DMS53 treated with DMSO at 0.1 percent for 48 hours (cell line): ENCODE data around the gene NF1.
"Not testable (repeated sequence)": the region's sequence is repeated elsewhere in the genome, so short reads cannot be mapped to it uniquely, and the experiment has no call there.

ENCODE experiments used
- DNase-seq: peaks from one replicate; lab custom pipeline; 2025; ENCODE audit not compliant: unreplicated experiment; lab: John Stamatoyannopoulos, UW

Gene NF1

GRCh38 chr17:31249835-31250141 lies 155.0 kb downstream of the NF1 start:
- no peak for DNase-seq

DNA sequence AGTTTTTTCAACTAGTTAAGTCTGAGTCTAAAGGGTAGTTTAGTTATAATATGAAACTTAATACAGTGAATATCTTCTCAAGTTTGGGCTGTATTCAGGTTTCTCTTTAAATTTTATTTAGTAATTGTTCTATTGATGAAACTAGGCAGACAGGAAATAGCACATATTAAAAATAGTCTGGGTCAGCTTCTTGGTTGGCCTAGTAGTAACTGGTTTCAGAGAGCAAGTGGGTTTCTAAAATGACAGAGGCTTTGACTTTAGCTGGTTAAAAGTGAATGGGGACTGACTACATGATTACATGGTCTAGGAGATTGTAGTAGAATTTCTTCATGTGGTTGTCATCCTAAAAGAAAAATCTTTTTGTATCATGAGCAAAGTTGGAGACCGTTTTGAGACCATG lies 155.5 kb downstream of the NF1 start:
- no peak for DNase-seq

DNA sequence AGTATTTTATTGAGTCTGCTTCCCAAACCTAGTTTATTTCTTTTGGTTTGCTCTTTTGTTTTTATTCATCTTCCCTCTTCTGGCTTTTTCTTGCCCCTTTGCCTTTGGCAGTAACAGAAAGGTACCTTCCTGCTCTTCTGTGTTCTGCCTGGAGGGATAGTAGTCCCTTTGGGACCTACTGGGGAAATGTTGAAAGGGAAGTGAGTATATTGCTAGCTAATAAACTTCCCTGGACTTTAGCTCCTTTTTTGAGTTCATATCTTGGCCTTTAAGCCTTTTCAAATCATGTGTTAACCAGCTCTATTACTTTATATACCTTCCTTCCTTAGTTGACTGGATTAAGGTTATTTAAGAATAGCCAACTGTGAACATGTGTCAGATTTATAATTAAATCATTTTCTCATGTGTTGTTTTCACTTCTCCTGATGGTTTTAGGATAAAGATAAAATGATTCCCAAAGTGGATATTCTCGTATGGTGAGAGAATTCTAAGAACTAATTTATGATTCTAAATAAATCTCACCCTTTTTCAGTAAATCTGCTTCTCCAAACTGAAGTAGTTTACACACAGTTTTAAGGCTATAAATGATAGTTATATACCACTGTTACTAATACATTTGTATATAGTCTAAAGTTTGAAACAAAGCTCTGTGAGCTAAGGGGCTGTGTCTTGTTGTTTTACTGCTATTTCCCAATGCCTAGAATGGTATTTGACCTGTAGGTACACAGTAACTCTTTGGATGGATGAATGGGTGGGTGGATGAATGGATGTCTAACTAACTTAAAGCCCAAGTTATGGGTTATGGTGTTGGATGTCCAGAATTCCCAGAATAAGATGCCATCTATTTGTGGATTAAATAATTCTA lies 156.6 kb downstream of the NF1 start:
- DNase-seq: no peak

- DNase-seq: no peak
Observed at GRCh38 chr17:31251970-31252328, 157.2 kb downstream of the NF1 start.

DNA sequence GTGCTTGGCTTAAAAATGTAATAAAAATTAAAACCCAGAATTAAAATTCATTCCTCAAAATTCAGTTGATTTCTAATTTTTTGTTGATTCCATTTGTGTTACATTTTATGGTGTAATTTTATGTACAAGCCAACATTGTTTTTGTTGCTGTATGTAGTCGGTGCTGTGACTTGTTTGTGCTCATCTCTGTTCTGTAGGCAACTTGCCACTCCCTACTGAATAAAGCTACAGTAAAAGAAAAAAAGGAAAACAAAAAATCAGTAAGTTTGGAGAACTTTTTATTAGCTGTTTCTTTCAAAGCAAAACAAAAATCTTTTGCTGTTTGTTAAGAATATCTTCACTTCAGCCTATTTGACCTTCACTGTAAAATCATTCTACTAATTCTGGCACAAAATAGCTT lies 158.0 kb downstream of the NF1 start:
- DNase-seq: no peak

DNA sequence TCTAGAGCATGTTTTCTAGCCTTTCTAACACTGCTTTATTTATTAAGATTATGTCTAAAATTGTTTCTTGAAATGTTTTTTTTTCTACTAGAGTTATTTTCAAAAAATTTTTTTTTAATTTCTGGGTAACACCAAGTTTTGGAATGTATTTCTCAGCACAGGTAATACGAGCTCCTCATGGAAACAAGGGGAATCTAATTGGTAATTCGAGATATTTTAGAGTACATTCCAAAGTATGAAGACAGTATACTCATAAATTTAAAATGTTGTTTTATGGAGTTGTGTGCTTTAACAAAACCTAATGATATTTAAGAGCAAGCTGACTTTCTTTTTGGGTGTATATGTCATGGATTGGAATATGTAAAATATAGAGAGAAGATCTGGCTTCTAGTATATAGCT lies 159.9 kb downstream of the NF1 start:
- no peak for DNase-seq

GRCh38 chr17:31256936-31257335 lies 162.2 kb downstream of the NF1 start:
- no peak for DNase-seq

DNA sequence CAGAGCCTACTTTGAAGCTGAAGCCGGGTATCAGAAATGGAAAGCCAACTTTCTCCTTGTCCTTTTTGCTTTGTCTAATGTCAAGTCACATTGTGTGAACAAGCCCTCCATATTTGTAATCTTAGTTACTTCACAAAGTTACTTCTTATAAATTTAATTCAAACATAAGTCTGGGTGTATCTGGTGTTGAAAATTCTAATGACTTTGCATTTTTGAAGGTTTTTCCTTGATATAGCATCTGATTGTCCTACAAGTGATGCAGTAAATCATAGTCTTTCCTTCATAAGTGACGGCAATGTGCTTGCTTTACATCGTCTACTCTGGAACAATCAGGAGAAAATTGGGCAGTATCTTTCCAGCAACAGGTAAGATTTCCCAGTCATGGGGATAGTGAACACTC lies 165.4 kb downstream of the NF1 start:
- no peak for DNase-seq

DNA sequence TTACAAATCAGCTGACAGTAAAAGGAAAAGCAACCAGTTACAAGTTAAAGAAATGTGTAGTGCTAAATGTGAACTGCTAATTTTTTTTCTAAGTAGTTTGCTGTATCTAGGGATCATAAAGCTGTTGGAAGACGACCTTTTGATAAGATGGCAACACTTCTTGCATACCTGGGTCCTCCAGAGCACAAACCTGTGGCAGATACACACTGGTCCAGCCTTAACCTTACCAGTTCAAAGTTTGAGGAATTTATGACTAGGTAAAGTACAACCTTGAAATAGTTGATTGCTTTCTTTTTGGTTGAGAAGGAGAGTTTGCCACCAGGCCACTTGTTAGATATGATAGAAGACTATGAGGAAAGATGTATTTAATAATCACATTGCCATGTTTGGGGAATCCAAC lies 166.8 kb downstream of the NF1 start:
- DNase-seq: no peak

GRCh38 chr17:31262923-31263322 lies 168.1 kb downstream of the NF1 start:
- DNase-seq: not testable (repeated sequence)

DNA sequence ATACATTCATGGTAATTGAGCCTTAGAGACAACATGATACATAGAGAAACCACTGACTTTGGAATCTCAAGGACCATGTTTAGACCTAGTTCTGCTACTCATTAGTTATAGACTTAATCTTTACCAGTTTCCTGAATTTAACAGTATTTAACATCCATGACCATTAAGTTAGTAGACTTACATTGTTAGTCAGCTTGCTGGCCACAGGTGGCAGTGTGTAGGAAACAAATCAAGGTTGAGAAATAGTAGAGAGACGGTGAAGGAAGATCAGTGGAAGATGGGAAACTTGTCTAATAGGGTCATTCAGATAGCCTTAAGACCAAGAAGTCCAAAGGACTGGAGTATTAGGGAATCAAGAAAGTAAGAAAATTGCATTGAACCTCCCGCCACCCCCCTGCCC lies 171.3 kb downstream of the NF1 start:
- DNase-seq: no peak

- no peak for DNase-seq
Observed at GRCh38 chr17:31269036-31269577, 174.3 kb downstream of the NF1 start.

DNA sequence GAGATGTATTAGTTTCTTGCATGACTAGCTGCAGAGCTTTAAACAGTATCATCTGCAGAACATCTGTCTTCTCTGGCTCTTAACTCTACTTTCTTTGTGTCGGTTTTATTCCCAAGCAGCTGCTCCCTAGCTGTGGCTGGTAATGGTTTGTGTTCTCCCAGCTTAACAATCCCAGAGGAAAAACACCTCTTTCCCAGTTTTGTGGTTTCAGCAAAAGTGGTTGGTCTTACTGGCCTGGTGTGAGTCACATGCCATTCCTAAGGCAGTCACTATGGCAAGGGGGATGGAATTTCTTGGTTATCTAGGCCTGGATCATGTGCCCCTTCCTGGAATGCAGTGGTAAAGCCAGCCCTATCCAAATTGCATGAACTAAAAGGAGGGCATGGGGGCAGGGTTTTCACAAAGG lies 174.8 kb downstream of the NF1 start:
- no peak for DNase-seq

DNA sequence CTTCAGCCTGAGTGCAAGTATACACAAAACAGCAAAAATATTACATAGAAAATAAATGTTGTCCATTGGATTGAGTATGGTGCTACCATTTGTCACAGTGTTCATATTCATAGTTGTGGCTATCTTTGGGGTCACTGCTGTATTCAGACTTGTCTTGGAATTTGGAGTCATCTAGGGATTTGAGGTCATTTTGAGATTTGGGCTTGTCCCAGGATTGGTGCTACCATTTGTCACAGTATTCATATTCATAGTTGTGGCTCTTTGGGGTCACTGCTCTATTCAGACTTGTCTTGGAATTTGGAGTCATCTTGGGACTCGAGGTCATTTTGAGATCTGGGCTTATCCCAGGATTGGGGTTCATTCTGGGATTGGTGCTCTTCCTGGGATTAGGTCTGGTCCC lies 177.5 kb downstream of the NF1 start:
- DNase-seq: no peak

- DNase-seq: no peak
Observed at GRCh38 chr17:31272803-31273202, 178.0 kb downstream of the NF1 start.

GRCh38 chr17:31273516-31273915 lies 178.7 kb downstream of the NF1 start:
- no peak for DNase-seq

DNA sequence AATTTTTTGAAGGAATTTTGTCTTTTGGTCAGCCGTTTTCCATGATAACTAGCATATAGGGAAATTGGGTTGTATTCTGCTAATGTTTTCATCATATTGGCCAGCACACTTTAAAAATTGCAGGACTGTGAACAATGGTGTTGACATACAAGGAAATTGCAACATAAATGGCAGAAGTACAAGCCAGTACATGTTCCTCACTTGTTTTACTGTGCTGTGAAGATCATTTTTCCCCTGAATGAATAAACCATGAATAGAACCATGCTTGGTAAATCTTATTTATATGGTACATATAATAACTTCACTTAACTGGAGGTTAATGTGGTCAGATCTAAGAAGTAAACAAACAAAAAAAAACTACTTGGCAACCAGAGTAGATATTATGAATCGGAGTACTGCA lies 179.5 kb downstream of the NF1 start:
- DNase-seq: no peak

- DNase-seq: no peak
Observed at GRCh38 chr17:31275116-31275515, 180.3 kb downstream of the NF1 start.

GRCh38 chr17:31279401-31279800 lies 184.6 kb downstream of the NF1 start:
- DNase-seq: no peak

- DNase-seq: no peak
Observed at GRCh38 chr17:31281061-31281460, 186.3 kb downstream of the NF1 start.

- no peak for DNase-seq
Observed at GRCh38 chr17:31283841-31284240, 189.1 kb downstream of the NF1 start.

- no peak for DNase-seq
Observed at GRCh38 chr17:31286587-31286986, 191.8 kb downstream of the NF1 start.

- DNase-seq: not testable (repeated sequence)
Observed at GRCh38 chr17:31287932-31288331, 193.2 kb downstream of the NF1 start.
